ENCODE data around the gene ZNRD2. TPM values are rescaled to one million over a fixed set of nuclear protein-coding genes. Genes with fewer than 3 reads are reported as not detected.
A peak's percentile ranks its signal among the peaks of the same experiment; 100 is the strongest.

The ZNRD2 gene
- polyA plus RNA-seq, 1 donor: 32.3 TPM

DNA sequence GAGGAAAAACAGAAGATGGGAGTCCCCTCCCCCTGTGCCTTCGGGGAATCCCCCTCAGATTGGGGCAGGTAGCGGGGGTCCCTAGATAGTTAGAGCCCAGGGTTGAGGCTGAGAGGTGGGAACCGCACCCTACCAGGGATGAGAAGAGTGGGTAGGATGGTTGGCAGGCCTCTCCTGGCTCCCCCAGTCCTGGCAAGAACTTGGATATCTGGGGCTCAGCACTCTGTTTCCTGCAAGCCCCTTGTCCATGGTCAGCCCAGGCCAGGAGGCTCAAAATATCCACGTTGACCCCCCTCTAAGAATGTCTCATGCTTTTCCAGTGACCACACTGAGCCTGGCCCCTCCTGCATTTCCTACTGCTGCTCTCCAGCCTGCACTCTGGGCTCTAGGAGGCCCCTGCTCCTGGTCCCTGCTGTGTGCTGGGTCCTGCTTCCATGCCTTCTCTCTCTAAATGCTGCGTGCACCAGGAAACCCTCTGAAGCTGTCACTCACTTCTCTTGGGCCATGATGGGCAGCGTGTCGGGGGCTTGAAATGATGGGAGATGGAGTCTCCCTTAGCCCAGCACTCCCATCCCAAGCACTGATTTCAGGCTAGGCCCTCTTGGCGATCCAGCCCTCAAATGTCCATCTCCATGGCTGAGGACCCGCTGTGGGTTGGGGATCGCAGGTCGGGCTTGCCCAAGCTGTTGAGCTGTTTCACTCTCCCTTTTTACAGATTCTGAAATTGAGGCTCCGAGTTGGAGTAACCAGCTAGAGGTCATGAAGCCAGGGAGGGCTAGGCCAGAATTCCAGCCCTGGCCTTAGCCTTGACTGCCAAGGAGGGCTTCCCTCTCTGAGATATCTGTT, 41.7 kb downstream of the ZNRD2 start:
- H3K4me3 ChIP-seq (ENCODE audit: low read length): peak overlapping the region; percentile 98
- no peaks in the 10 kb centered on the region for H3K27me3 ChIP-seq (ENCODE audit: control insufficient read depth, insufficient read depth, low read length)
- no CpG with 5 or more reads among the region's 12 CpGs for WGBS (ENCODE audit: insufficient coverage, low lambda C conversion rate)

DNA sequence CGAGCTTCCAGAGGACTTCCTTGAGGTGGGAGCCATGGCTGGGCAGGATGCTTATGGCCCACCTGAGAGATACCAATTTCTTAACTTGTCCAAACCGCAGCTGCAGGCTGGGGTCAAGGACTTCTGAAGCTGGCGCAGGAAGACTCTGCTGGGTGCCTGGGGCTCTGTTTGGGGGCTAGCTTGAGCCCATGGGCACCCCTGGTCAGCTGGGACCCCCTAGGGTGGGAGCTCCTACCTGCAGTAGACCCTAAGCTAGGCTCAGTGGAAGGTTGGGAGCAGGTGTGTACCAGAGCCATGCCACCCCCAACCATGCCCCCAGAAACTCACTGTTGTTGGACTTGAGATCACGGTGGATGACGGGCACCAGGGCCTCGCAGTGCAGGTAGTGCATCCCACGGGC, 42.4 kb downstream of the ZNRD2 start:
- H3K4me3 ChIP-seq (ENCODE audit: low read length): peak overlapping the region; percentile 98
- no peak overlapping the region for H3K27ac ChIP-seq (ENCODE audit: low read length)
- no CpG with 5 or more reads among the region's 7 CpGs for WGBS (ENCODE audit: insufficient coverage, low lambda C conversion rate)
- H3K27me3 ChIP-seq (ENCODE audit: control insufficient read depth, insufficient read depth, low read length): no peaks in the 10 kb centered on the region
- H3K9me3 ChIP-seq (ENCODE audit: control insufficient read depth, low read depth, low read length): no peaks in the 10 kb centered on the region
- peaks cover 51% of the 10 kb centered on the region for H3K4me1 ChIP-seq (ENCODE audit: control insufficient read depth, insufficient read depth, low read length)
- DNase-seq: no peak
- peaks cover 52% of the 10 kb centered on the region for H3K36me3 ChIP-seq (ENCODE audit: control insufficient read depth, insufficient read depth, low read length)

More for the DNA sequence above, 41.7 kb downstream of the ZNRD2 start:
- Histone ChIP-seq H3K36me3 (ENCODE audit: control insufficient read depth, insufficient read depth, low read length) (peaks cover 50% of the 10 kb centered on the region), H3K27ac (ENCODE audit: low read length) (no peak overlapping the region), H3K9me3 (ENCODE audit: control insufficient read depth, low read depth, low read length) (peaks cover 4% of the 10 kb centered on the region), H3K4me1 (ENCODE audit: control insufficient read depth, insufficient read depth, low read length) (peaks cover 50% of the 10 kb centered on the region)
- no peak for DNase-seq

DNA sequence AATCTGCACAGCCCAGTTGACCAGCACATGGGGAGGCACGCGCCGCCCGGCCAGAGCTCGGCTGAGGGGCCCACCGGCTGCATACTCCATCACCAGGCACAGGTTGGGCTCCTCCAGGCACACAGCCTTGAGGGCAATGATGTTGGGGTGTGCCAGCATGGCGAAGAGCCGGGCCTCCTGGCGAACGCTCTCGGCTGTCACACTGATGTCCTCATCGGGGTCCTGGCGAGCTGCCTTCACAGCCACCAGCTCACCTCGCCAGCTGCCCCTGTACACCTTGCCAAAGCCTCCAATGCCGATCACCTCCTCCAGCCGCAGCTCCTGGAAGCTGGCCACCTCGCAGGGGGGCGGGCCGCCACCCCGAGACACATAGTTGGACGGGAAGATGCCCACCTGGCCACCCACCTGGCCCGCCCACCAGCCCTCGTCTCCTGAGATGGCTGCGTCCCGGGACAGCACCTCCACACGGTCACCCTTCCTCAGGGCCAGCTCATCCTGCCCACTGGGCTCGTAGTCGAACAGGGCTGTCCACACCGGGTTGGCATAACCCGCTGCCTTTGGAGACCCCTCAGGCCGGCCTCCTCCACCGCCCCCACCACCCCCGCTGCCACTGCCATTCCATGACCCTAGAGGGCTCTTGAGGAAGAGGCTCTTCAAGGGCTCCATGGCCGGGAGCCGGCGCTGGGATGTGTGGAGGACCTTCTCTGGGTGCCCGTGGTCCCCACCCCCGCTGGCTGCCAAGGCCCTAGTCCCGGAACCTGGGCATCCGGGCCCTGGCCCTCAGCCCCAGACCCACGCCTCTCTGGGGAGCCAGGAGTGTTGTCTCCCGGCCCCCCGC, 43.0 kb downstream of the ZNRD2 start:
- Histone ChIP-seq H3K27me3 (ENCODE audit: control insufficient read depth, insufficient read depth, low read length) (no peaks in the 10 kb centered on the region), H3K9me3 (ENCODE audit: control insufficient read depth, low read depth, low read length) (no peaks in the 10 kb centered on the region), H3K4me1 (ENCODE audit: control insufficient read depth, insufficient read depth, low read length) (peaks cover 45% of the 10 kb centered on the region), H3K4me3 (ENCODE audit: low read length) (peak overlapping the region; percentile 98), H3K27ac (ENCODE audit: low read length) (peak overlapping the region; percentile 99), H3K36me3 (ENCODE audit: control insufficient read depth, insufficient read depth, low read length) (peaks cover 52% of the 10 kb centered on the region)
- DNase-seq: no peak
- WGBS (ENCODE audit: insufficient coverage, low lambda C conversion rate): no CpG with 5 or more reads among the region's 43 CpGs

DNA sequence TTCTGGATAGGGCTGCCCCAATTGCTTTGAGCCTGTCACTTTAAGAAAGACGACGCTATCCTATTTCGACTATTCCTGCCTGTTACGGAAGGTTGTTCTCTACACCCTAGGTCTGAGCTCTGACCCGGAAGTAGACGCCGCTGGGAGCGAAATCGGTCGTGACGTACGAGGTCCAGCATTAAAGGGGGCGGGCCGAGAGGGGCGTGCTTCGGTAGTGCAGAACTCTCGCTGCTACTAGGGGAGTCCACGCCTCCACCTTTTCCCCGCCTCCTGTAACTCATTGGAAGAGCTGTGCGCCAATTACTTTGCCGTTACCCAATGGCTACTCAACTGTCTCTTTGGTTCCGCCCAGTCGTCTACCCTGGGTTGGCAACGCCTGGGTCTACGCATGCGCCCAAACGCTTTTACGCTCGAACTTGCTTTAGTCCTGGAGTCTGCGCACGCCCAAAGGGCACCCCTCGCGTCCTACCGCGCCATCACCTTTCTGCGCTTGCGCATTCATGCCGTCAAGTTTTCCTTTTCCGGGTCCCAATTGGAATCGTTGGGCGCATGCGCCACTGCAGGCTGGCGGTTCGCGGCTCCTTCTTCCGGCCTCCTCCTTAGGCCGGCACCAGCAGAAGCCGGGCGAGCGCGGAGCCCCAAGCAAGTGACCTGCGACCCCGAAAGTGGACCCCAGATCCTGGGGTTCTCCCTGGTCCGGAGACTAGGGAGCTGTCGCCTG, 45.1 kb downstream of the ZNRD2 start, which contains the start of gene PCNX3:
Gene PCNX3, plus strand, starts transcription at position 548 of the 721 bp plus-strand sequence. CDS start 536 bp downstream, outside the sequence.
- Histone ChIP-seq H3K36me3 (ENCODE audit: control insufficient read depth, insufficient read depth, low read length) (peaks cover 57% of the 10 kb centered on the region), H3K27me3 (ENCODE audit: control insufficient read depth, insufficient read depth, low read length) (no peaks in the 10 kb centered on the region), H3K27ac (ENCODE audit: low read length) (peak within 1 kb of the TSS; percentile 99), H3K4me1 (ENCODE audit: control insufficient read depth, insufficient read depth, low read length) (peaks cover 41% of the 10 kb centered on the region), H3K9me3 (ENCODE audit: control insufficient read depth, low read depth, low read length) (no peaks in the 10 kb centered on the region), H3K4me3 (ENCODE audit: low read length) (peak within 1 kb of the TSS; percentile 98)
- DNase-seq: peak; percentile 100
- WGBS (ENCODE audit: insufficient coverage, low lambda C conversion rate): no CpG with 5 or more reads among the region's 55 CpGs

DNA sequence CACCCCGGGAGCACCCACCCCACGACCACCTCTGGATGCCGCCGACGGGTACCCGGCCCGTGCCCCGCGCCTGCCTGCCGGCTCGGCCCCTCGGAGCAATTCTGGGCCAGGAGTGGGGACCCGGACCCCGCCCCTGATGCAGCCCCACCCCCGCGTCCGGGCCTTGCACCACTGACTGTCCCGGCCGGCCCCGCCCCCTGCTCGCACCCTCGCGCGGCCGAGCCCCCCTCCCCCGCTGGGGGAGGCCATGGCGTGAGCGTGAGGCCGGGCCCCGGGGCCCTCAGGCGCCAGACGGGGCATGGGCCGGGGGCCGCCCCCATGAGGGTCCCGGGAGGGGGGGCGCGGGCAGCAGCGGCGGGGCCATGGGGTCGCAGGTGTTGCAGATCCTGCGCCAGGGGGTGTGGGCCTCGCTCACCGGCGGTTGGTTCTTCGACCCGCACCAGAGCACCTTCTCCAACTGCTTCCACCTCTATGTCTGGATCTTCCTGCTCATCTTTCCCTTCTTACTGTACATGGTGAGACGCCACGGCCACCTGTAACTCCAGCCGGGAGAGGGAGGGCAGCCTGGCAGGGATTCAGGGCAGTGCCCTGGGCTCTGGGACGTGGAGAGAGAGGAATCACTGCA, 45.8 kb downstream of the ZNRD2 start:
- Histone ChIP-seq H3K4me3 (ENCODE audit: low read length) (peak overlapping the region; percentile 88), H3K27ac (ENCODE audit: low read length) (peak overlapping the region; percentile 75), H3K36me3 (ENCODE audit: control insufficient read depth, insufficient read depth, low read length) (peaks cover 57% of the 10 kb centered on the region), H3K27me3 (ENCODE audit: control insufficient read depth, insufficient read depth, low read length) (no peaks in the 10 kb centered on the region), H3K4me1 (ENCODE audit: control insufficient read depth, insufficient read depth, low read length) (peaks cover 34% of the 10 kb centered on the region), H3K9me3 (ENCODE audit: control insufficient read depth, low read depth, low read length) (no peaks in the 10 kb centered on the region)
- WGBS (ENCODE audit: insufficient coverage, low lambda C conversion rate): no CpG with 5 or more reads among the region's 50 CpGs
- peak in 1 of 2 donors; percentile 46 for DNase-seq

DNA sequence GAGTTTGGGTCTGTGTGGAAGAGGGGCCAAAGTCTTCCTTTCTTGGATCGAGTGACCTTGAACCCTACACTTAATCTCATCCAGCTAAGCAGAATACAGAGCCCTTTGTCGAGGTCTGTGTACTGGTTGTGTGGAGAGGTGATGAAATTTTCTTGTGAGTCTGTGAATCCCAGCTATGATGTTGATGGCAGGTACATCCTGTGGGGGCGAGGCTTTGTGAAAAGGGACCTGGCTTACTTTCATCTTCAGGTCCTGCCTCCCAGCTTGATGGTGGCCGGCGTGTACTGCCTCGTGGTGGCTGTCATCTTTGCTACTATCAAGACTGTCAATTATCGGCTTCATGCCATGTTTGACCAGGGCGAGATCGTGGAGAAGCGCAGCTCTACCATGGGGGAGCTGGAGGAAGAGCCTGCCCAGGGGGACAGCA, 46.3 kb downstream of the ZNRD2 start:
- Histone ChIP-seq H3K27ac (ENCODE audit: low read length) (no peak overlapping the region), H3K4me1 (ENCODE audit: control insufficient read depth, insufficient read depth, low read length) (peaks cover 29% of the 10 kb centered on the region), H3K4me3 (ENCODE audit: low read length) (peak overlapping the region; percentile 88), H3K9me3 (ENCODE audit: control insufficient read depth, low read depth, low read length) (no peaks in the 10 kb centered on the region), H3K27me3 (ENCODE audit: control insufficient read depth, insufficient read depth, low read length) (no peaks in the 10 kb centered on the region), H3K36me3 (ENCODE audit: control insufficient read depth, insufficient read depth, low read length) (peaks cover 59% of the 10 kb centered on the region)
- no CpG with 5 or more reads among the region's 10 CpGs for WGBS (ENCODE audit: insufficient coverage, low lambda C conversion rate)
- no peak for DNase-seq

DNA sequence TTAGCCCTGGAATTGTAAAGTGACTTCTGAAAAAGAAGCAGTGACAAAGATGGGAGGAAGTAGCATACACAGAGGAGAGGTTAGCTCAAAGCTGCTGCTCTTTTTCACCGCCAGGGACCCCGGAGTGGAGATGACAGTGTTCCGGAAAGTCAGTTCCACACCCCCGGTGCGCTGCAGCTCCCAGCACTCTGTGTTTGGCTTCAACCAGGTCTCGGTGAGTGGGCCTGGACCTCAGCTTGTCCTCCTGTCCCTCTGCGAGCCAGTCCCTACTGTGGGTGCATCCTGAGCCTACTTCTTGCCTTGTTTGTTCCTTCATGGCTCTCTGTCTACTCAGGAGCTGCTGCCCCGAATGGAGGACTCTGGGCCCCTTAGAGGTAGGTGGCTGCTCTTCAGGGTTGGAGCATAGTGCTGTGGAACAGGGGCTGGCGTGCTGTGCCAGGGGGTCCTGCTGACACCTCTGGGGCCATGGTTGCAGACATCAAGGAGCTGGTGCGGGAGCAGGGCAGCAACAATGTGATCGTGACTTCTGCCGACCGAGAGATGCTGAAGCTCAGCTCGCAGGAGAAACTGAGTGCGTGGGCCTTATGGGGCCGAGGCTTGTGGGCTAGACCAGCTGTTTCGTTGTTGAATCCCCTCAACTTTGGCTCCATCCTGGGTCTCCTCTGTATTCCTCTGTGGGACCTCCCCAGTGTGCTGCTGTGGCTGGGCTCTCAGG, 47.0 kb downstream of the ZNRD2 start:
- H3K27ac ChIP-seq (ENCODE audit: low read length): no peak overlapping the region
- DNase-seq: no peak
- peaks cover 23% of the 10 kb centered on the region for H3K4me1 ChIP-seq (ENCODE audit: control insufficient read depth, insufficient read depth, low read length)
- WGBS (ENCODE audit: insufficient coverage, low lambda C conversion rate): no CpG with 5 or more reads among the region's 17 CpGs
- H3K4me3 ChIP-seq (ENCODE audit: low read length): peak overlapping the region; percentile 88
- peaks cover 60% of the 10 kb centered on the region for H3K36me3 ChIP-seq (ENCODE audit: control insufficient read depth, insufficient read depth, low read length)
- no peaks in the 10 kb centered on the region for H3K9me3 ChIP-seq (ENCODE audit: control insufficient read depth, low read depth, low read length)
- H3K27me3 ChIP-seq (ENCODE audit: control insufficient read depth, insufficient read depth, low read length): no peaks in the 10 kb centered on the region

DNA sequence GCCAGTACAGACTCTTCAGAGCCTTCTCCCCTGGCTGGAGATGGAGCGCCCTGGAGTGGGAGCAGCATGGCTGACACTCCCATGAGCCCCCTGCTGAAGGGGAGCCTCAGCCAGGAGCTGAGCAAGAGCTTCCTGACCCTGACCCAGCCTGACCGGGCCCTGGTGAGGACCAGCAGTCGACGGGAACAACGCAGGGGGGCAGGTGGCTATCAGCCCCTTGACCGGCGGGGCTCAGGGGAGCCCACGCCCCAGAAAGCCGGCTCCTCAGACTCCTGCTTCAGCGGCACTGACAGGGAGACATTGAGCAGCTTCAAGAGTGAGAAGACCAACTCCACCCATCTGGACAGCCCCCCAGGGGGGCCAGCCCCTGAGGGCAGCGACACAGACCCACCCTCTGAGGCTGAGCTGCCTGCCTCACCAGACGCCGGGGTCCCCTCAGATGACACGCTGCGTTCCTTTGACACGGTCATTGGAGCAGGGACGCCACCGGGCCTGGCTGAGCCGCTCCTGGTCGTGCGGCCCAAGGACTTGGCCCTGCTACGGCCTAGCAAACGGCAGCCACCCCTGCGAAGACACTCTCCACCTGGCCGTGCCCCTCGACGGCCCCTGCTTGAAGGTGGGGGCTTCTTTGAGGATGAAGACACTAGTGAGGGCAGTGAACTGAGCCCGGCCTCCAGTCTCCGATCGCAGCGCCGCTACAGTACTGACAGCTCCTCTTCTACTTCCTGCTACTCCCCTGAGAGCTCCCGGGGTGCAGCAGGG, 47.9 kb downstream of the ZNRD2 start:
- Histone ChIP-seq H3K27ac (ENCODE audit: low read length) (no peak overlapping the region), H3K4me3 (ENCODE audit: low read length) (no peak overlapping the region), H3K9me3 (ENCODE audit: control insufficient read depth, low read depth, low read length) (no peaks in the 10 kb centered on the region), H3K4me1 (ENCODE audit: control insufficient read depth, insufficient read depth, low read length) (peaks cover 14% of the 10 kb centered on the region), H3K27me3 (ENCODE audit: control insufficient read depth, insufficient read depth, low read length) (no peaks in the 10 kb centered on the region), H3K36me3 (ENCODE audit: control insufficient read depth, insufficient read depth, low read length) (peaks cover 57% of the 10 kb centered on the region)
- no peak for DNase-seq
- WGBS (ENCODE audit: insufficient coverage, low lambda C conversion rate): no CpG with 5 or more reads among the region's 33 CpGs

DNA sequence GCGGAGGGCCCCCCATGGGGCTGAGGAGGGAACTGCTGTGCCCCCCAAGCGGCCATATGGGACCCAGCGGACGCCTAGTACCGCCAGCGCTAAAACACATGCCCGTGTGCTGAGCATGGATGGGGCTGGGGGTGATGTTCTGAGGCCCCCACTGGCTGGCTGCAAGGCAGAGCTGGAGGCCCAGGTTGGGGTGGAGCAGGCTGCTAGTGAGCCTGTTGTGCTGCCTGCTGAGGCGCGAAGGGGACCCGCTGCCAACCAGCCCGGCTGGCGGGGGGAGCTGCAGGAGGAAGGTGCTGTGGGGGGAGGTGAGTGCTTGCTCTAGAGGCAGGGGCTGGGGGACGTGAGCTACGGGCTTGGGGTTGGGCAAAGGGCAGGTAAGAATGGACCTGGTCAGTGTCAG, 48.5 kb downstream of the ZNRD2 start:
- DNase-seq: no peak
- Histone ChIP-seq H3K27me3 (ENCODE audit: control insufficient read depth, insufficient read depth, low read length) (no peaks in the 10 kb centered on the region), H3K4me1 (ENCODE audit: control insufficient read depth, insufficient read depth, low read length) (peaks cover 10% of the 10 kb centered on the region), H3K4me3 (ENCODE audit: low read length) (no peak overlapping the region), H3K27ac (ENCODE audit: low read length) (no peak overlapping the region), H3K9me3 (ENCODE audit: control insufficient read depth, low read depth, low read length) (no peaks in the 10 kb centered on the region), H3K36me3 (ENCODE audit: control insufficient read depth, insufficient read depth, low read length) (peaks cover 63% of the 10 kb centered on the region)
- no CpG with 5 or more reads among the region's 14 CpGs for WGBS (ENCODE audit: insufficient coverage, low lambda C conversion rate)

Data from large intestine (tissue), 3 donors.